Fibroblast of skin of right biceps (primary cell): Measurements from ENCODE around the gene S100G.
"Not testable (repeated sequence)": the region's sequence is repeated elsewhere in the genome, so short reads cannot be mapped to it uniquely, and the experiment has no call there.

Experiments used
- DNase-seq: peaks from one replicate; pipeline ENCODE4 v3.0.0-alpha.2; 2013

The S100G gene

DNA sequence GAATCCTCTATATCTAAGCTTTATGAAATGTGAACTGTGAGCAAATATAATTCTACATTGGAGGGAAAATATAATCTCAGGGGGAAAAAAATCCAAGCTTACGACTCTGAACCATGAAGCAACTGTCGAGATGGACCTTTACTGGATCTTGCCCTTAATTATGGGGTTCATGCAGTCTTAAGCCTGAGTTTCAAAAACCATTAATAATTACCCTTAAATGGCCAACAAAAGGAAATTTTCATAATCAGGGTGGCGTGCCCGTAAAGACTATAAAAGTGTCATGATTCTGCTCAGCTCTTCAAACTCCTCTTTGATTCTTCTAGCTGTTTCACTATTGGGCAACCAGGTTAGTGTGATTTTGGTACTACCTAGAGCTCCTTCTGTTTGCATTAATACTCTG, at the start of gene S100G:
S100G (plus strand) TSS at position 301 of the 400 bp plus-strand sequence. CDS start 849 bp downstream, outside the sequence.
- DNase-seq, result no peak

DNA sequence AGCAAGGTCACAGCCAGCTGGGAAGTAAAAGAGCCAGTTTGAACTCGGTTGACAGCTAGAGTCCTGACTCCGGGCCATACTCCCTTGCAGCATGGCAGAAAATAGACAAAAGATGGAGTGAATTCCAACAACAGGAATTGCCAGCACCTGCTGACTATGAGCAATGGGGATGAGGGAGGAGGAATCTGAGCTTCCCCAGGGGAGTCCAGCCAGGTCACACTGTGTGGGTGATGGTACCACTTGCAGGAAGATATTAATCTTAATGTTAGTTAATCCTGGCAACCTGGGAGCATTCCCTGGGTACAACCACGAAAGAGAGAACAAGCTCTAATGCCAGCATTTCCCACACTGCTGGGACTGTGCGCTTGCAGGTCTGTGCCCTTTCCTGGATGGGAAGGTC, 48.1 kb upstream of the S100G start:
- DNase-seq, result no peak

DNA sequence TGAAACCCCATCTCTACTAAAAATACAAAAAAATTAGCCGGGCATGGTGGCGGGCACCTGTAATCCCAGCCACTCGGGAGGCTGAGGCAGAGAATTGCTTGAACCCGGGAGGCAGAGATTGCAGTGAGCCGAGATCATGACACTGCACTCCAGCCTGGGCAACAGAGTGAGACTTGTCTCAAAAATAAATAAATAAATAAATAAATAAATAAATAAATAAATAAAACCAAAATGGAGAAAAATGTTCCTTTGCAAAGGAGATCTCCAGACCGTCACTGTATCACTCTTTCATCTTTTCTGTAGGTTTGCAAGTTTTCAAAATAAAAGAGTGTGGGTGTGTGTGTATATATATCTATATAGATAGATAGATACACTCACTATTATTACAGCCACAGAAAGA, 46.7 kb upstream of the S100G start:
- not testable (repeated sequence) for DNase-seq

GRCh38 chrX:16603822-16604221, 46.1 kb upstream of the S100G start:
- peak; percentile 29 for DNase-seq

GRCh38 chrX:16604337-16604736, 45.6 kb upstream of the S100G start:
- no peak for DNase-seq

GRCh38 chrX:16606142-16606720, 43.7 kb upstream of the S100G start:
- DNase-seq, result no peak

DNA sequence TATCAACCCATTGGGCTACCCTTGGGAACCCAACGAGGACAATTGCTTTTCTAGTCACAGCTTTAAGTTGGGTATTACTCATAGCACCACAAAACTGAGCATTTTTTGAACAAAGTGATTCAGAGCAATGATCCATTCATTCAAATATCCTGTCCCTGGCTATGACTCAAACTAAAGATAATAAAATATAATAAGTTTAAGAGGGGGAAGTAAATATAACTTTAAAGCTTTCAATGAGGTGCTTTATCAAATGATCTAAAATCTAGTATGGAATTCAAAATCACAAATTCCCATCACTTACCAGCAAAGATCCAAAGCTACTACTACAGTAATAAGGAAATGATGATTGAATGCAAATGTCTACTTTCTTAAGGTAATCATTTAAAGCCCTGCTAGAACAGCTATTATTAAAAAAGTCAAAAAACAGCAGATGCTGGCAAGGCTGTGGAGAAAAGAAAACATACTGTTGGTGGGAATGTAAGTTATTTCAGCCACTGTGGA, 39.8 kb upstream of the S100G start:
- DNase-seq, result peak; percentile 87

DNA sequence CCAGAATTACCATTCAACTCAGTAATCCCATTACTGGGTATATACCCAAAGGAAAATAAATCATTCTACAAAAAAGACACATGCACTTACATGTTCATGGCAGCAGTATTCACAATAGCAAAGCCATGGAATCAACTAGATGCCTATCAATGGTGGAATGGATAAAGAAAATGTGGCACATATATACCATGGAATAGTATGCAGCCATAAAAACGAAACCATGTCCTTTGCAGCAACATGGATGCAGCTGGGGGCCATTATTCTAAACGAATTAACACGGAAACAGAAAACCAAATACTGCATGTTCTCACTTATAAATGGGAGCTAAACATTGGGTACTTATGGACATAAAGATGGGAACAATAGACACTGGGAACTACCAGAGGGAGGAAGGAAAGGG, 39.3 kb upstream of the S100G start:
- not testable (repeated sequence) for DNase-seq

- DNase-seq, result no peak
Measured at GRCh38 chrX:16612257-16612897, 37.6 kb upstream of the S100G start.

DNA sequence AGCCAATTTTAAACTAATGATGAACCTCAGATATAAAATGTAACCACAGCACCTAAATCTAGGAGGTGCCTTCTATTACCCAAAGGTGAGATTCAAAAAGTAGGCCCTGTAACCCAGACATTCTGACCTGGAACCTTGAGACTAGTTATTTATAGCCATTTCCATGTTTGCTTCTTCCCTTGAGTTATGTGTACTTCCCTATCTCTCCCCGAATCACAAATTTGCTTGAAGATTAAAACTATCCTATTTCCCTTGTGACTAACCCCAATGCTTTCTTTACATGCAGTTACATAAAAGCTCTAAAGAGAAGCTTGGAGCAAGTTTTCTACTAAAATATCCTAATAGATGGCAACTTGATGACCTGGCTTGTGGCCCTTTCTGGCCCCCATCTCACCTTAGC, 32.6 kb upstream of the S100G start:
- DNase-seq, result no peak

DNA sequence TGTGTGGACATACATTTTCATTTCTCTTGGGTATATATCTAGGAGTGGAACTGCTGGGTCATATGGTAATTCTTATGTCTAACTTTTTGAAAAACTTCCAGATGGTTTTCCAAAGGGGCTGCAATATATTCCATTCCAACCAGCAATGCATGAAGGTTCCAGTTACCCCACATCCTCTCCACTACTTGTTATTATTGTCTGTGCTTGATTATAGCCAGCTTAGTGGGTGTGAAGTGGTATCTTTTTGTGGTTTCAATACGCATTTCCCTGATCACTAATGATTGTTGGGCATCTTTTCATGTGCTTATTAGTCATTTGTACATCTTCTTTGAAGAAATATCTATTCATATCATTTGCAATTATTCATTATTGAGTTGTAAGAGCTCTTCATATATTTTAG, 31.5 kb upstream of the S100G start:
- no peak for DNase-seq

GRCh38 chrX:16619024-16619423, 30.9 kb upstream of the S100G start:
- no peak for DNase-seq

DNA sequence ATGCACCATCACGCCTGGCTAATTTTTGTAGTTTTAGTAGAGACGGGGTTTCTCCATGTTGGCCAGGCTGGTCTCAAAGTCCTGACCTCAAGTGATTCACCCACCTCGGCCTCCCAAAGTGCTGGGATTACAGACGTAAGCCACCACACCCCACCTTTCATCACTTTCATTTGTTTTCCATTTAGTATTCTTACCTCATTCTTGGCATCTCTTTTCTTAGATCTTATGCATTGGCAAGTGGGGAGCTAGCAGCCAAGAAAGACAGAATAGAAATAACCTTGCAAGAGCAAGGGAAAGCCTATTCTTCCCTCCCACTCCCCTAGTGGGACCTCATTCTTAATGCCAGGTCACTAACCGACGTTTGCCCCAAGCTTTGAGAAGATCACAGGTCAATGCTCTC, 21.4 kb upstream of the S100G start:
- DNase-seq, result peak; percentile 55

GRCh38 chrX:16628946-16629595, 20.9 kb upstream of the S100G start:
- DNase-seq, result peak; percentile 55

DNA sequence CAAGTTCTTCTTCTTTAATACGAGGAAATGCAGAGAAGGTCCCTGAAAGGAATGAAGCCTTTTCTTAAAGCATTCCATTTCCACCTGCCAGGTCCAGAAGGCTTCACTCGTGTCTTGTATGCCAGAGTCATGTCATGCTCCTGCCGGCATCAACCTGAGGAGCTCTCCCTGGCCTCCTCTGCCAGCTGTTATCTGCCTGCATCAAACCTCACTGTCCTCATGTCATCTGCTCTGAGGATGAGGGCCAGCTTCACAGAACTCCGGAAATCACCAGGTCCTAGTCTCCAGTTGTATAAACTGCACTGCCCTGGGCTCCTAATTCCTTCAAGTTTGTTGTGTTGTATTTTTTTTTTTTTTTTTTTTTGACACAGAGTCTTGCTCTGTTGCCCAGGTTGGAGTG, 20.0 kb upstream of the S100G start:
- no peak for DNase-seq

DNA sequence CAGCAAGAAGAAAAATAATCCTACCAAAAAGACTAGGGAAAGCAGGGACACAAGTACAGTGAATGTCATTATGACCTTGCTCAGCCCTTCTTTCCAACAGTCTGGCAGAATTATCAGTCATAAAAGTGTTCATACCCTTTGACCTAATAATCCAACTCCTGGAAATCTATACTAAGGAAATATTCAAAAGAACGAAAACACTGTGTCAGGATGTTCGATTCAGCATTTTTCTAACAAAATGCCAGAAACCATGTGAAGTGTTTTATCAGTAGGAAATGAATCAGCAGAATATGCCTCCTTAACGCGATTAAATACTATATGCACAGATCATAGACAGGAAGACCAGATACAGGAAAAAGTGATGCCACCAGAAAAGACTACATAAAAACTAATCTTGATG, 16.2 kb upstream of the S100G start:
- peak; percentile 63 for DNase-seq

DNA sequence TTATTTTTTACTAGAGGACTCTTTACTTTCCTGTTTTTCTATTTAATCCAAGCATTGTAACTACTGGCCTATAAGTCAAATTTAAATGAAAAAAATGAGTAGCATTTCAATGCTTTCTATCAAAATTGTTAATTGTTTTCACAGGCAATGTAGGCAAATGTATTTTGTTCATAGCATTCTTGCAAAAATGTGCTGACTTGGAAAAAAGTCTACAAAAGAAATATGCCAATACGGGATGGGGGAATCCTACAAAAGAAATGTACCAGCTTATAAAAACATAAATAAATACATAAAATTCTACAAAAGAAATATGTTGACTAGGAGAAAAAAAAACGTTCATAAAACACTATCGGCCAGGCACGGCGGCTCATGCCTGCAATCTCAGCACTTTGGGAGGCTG, 14.9 kb upstream of the S100G start:
- no peak for DNase-seq

DNA sequence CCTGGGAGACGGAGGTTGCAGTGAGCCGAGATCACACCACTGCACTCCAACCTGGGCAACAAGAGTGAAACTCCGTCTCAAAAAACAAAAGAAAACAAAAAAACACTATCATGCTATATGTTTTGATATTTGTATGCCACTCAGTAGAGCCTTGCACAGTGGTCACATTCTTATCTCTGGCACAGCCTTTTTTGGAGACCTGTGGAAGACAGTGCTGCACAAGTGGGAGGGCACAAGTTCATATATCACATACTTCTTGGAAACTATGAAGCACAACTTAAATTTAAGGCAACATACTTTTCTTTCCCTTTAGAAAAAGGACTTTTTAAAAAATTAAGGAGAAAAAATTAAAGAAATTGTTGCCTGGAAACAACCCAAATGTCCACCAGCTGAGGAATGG, 14.4 kb upstream of the S100G start:
- no peak for DNase-seq

DNA sequence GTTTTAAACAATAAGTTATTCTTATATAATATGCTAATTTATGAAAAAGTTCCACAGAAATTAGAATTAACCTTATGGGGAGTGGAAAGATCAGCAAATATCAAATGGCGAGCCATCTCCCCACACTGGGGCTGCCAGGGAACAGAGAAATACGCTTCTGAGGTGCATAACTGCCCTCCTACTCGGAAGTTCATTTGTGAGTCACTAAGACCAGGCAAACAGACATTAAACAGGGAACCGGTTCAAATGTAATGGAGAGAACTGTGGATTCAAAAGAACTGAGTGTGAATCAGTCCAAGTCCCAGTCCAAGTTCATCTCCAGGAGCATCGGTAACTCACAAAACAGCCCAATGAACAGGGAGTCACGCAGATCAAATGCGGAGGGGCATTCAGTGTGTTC, 11.4 kb upstream of the S100G start:
- DNase-seq, result no peak

- DNase-seq, result no peak
Measured at GRCh38 chrX:16639966-16640365, 10.0 kb upstream of the S100G start.

DNA sequence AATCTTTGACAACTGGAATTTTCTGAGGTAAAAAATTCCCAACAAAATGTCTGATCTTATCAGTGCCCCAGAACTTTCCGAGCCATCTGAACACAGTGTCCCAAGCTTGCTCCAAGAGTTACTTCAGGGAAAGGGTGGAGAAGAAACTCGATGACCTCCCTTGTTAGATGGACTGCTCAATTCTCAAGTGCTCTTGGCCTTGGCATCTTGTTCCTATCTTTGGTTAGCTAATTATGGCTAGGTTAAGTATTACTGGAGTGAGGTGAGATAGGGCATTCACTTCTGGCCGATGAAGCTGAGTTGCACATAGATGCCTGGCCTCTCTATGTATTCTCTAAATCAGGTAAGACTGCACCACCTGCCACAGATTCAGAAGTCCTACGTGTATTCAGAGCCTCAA, 9.1 kb upstream of the S100G start:
- DNase-seq, result no peak

- DNase-seq, result peak; percentile 86
Measured at GRCh38 chrX:16643176-16643575, 6.8 kb upstream of the S100G start.

GRCh38 chrX:16646366-16647138, 3.4 kb upstream of the S100G start:
- no peak for DNase-seq
